Measurements from ENCODE around the gene CIRBP. TPM values are rescaled to one million over a fixed set of nuclear protein-coding genes. Genes with fewer than 3 reads are reported as not detected.

Gene CIRBP
- total and polyA plus RNA-seq, 2 of the 13 experiments (the other 11 are each of a cell fraction or from before 2014, with no cell fraction given): 133 to 140 TPM

GRCh38 chr19:1259206-1259875 lies 9.8 kb upstream of the CIRBP start (continued):
- TF ChIP-seq CSRNP2 (CRISPR knock-in tag; conservative IDR thresholded peaks at IDR 0.05; ENCODE audit: low read depth) (no peak), MXD1 (CRISPR knock-in tag; IDR thresholded peaks at IDR 0.05) (0 out of 2 replicates have a peak, but pooled peaks have one; percentile 53), XRCC5 (optimal IDR thresholded peaks at IDR 0.05; ENCODE audit: low read length) (peak; percentile 26), GRHL1 (CRISPR knock-in tag; conservative IDR thresholded peaks at IDR 0.05) (no peak), ZSCAN12 (CRISPR knock-in tag; IDR thresholded peaks at IDR 0.05) (no peak; the same call in 1 of the 2 replicates), SMAD1 (CRISPR knock-in tag; IDR thresholded peaks at IDR 0.05; ENCODE audit: borderline replicate concordance, low read depth) (no peak; the same call in 1 of the 2 replicates), CERS6 (CRISPR knock-in tag; IDR thresholded peaks at IDR 0.05) (no peak), ZNF101 (CRISPR knock-in tag; IDR thresholded peaks at IDR 0.05; ENCODE audit: borderline replicate concordance, low read depth) (no peak), THAP7 (CRISPR knock-in tag; IDR thresholded peaks at IDR 0.05) (peak; percentile 78; the same call in 1 of the 2 replicates), TOE1 (CRISPR knock-in tag; IDR thresholded peaks at IDR 0.05) (no peak), ZNF362 (CRISPR knock-in tag; IDR thresholded peaks at IDR 0.05; ENCODE audit: borderline replicate concordance) (no peak; the same call in 1 of the 2 replicates), HBP1 (CRISPR knock-in tag; IDR thresholded peaks at IDR 0.05; ENCODE audit: low read depth) (no peak), ARHGAP35 (CRISPR knock-in tag; IDR thresholded peaks at IDR 0.05; ENCODE audit: borderline replicate concordance) (peak; percentile 24; the same call in 1 of the 2 replicates), KDM2A (CRISPR knock-in tag; IDR thresholded peaks at IDR 0.05; ENCODE audit: borderline replicate concordance, low read depth) (peak; percentile 99), LCORL (IDR thresholded peaks at IDR 0.05) (no peak), LCORL (CRISPR knock-in tag; IDR thresholded peaks at IDR 0.05) (peak; percentile 94), CBX2 (IDR thresholded peaks at IDR 0.05; ENCODE audit: low read depth, low read length) (no peak), CBX2 (CRISPR knock-in tag; IDR thresholded peaks at IDR 0.05; ENCODE audit: low read depth) (no peak), PLRG1 (conservative IDR thresholded peaks at IDR 0.05) (no peak), TCF7 (IDR thresholded peaks at IDR 0.05; ENCODE audit: low read depth) (no peak)

All from HepG2 (cell line).